Neural progenitor cell (in vitro differentiated cells): ENCODE data around the gene CDRT4. TPM values are rescaled to one million over a fixed set of nuclear protein-coding genes. Genes with fewer than 3 reads are reported as not detected.

Source experiments
- DNase-seq: peaks from one replicate; pipeline ENCODE4 v3.0.0-alpha.2; 2016; ENCODE audit warnings: low spot score
- H2AFZ ChIP-seq: fragments of 200-600 bp; sonication (generic); replicated peaks from 2 replicates; pipeline ENCODE4 v1.6.1; 2016; ENCODE audit warnings: antibody characterized with exemption
- H3F3A ChIP-seq: fragments of 200-600 bp; sonication (generic); 2 replicates; pipeline ENCODE4 v1.6.1; 2016; ENCODE audit warnings: antibody characterized with exemption, low read depth
- H3K27ac ChIP-seq: fragments of 200-600 bp; sonication (generic); 2 replicates; pipeline ENCODE4 v1.5.1; 2016; ENCODE audit warnings: mild to moderate bottlenecking
- H3K27me3 ChIP-seq: fragments of 200-600 bp; sonication (generic); 2 replicates; pipeline ENCODE4 v1.6.1; 2016; ENCODE audit warnings: mild to moderate bottlenecking, moderate library complexity
- H3K36me3 ChIP-seq: fragments of 200-600 bp; sonication (generic); 2 replicates; pipeline ENCODE4 v1.5.1; 2016
- H3K4me1 ChIP-seq: fragments of 200-600 bp; sonication (generic); 2 replicates; pipeline ENCODE4 v1.6.1; 2016; ENCODE audit warnings: mixed run types
- H3K4me2 ChIP-seq: fragments of 200-600 bp; sonication (generic); 2 replicates; pipeline ENCODE4 v1.6.1; 2016
- H3K4me3 ChIP-seq: fragments of 200-600 bp; sonication (generic); 2 replicates; pipeline ENCODE4 v1.5.1; 2016
- H3K79me2 ChIP-seq: fragments of 200-600 bp; sonication (generic); 2 replicates; pipeline ENCODE4 v1.6.1; 2016; ENCODE audit warnings: low read depth
- H3K9ac ChIP-seq: fragments of 200-600 bp; sonication (generic); 2 replicates; pipeline ENCODE4 v1.6.1; 2016
- H3K9me3 ChIP-seq: fragments of 200-600 bp; sonication (generic); 2 replicates; pipeline ENCODE4 v1.5.1; 2016; ENCODE audit warnings: low read depth
- H4K20me1 ChIP-seq: fragments of 200-600 bp; sonication (generic); 2 replicates; pipeline ENCODE4 v1.6.1; 2016; ENCODE audit warnings: low read depth
- H3K27ac Mint-ChIP-seq: 3 replicates; pipeline ENCODE4 v1.8.0; 2021; ENCODE audit warnings: mixed read lengths
- H3K27me3 Mint-ChIP-seq: 2 replicates; pipeline ENCODE4 v1.8.0; 2022; ENCODE audit warnings: low read depth, mild to moderate bottlenecking, inconsistent platforms, moderate library complexity, mixed read lengths; ENCODE audit not compliant: insufficient read depth
- H3K36me3 Mint-ChIP-seq: 3 replicates; pipeline ENCODE4 v1.8.0; 2021; ENCODE audit warnings: mixed read lengths
- H3K4me1 Mint-ChIP-seq: 3 replicates; pipeline ENCODE4 v1.8.0; 2021; ENCODE audit warnings: mixed read lengths
- H3K4me3 Mint-ChIP-seq: 3 replicates; pipeline ENCODE4 v1.8.0; 2021; ENCODE audit warnings: mild to moderate bottlenecking, moderate library complexity, mixed read lengths
- H3K9me3 Mint-ChIP-seq: 3 replicates; pipeline ENCODE4 v1.8.0; 2020; ENCODE audit warnings: mixed read lengths
- CTCF ChIP-seq: fragments of 200-600 bp; sonication (generic); IDR thresholded peaks from 2 replicates; pipeline ENCODE4 v1.5.1; 2017; ENCODE audit warnings: antibody characterized with exemption, mild to moderate bottlenecking
- EZH2 ChIP-seq: fragments of 200-600 bp; sonication (generic); IDR thresholded peaks from 2 replicates; pipeline ENCODE4 v1.6.1; 2017; ENCODE audit warnings: antibody characterized with exemption, mild to moderate bottlenecking, moderate library complexity
- EZH2phosphoT487 ChIP-seq: fragments of 200-600 bp; sonication (generic); IDR thresholded peaks from 2 replicates; pipeline ENCODE4 v1.6.1; 2017; ENCODE audit warnings: antibody characterized with exemption
- total RNA-seq: library from RNA; depleted of rRNA; stranded (reverse); fragments of >200 nt; gene quantifications from 2 replicates; pipeline ENCODE4 v1.2.3, GENCODE V29; 2015; ENCODE audit warnings: low replicate concordance

CDRT4 gene
- total RNA-seq, 1 donor from 2014 or later, result 18.2 TPM

GRCh38 chr17:15456972-15457722 is 10.3 kb downstream of the CDRT4 start:
- H2AFZ ChIP-seq, result no peak overlapping the region
- TF ChIP-seq EZH2phosphoT487 (no peak), EZH2 (no peak), CTCF (no peak)
- no peaks in the 10 kb centered on the region for H3K4me1 ChIP-seq
- no peak overlapping the region for H3K9ac ChIP-seq
- H3K36me3 ChIP-seq, result no peaks in the 10 kb centered on the region
- H3K27me3 ChIP-seq, result no peaks in the 10 kb centered on the region
- no peaks in the 10 kb centered on the region for H3F3A ChIP-seq
- Mint-ChIP-seq H3K4me3 (no peak overlapping the region), H3K9me3 (peaks cover 5% of the 10 kb centered on the region), H3K27me3 (peaks cover 7% of the 10 kb centered on the region), H3K27ac (no peak overlapping the region), H3K36me3 (peaks cover 21% of the 10 kb centered on the region), H3K4me1 (peaks cover 6% of the 10 kb centered on the region)
- no peaks in the 10 kb centered on the region for H4K20me1 ChIP-seq
- H3K9me3 ChIP-seq, result no peaks in the 10 kb centered on the region
- H3K27ac ChIP-seq, result no peak overlapping the region
- DNase-seq, result no peak
- H3K79me2 ChIP-seq, result no peaks in the 10 kb centered on the region
- H3K4me3 ChIP-seq, result no peak overlapping the region
- H3K4me2 ChIP-seq, result no peak overlapping the region

GRCh38 chr17:15456496-15456895 is 10.9 kb downstream of the CDRT4 start:
- Histone ChIP-seq H2AFZ (no peak overlapping the region), H3K79me2 (no peaks in the 10 kb centered on the region), H3K27me3 (no peaks in the 10 kb centered on the region), H3K4me3 (no peak overlapping the region), H3K27ac (no peak overlapping the region), H3K4me1 (no peaks in the 10 kb centered on the region), H3K4me2 (no peak overlapping the region), H3K36me3 (no peaks in the 10 kb centered on the region), H3K9me3 (no peaks in the 10 kb centered on the region), H3F3A (no peaks in the 10 kb centered on the region), H4K20me1 (no peaks in the 10 kb centered on the region), H3K9ac (no peak overlapping the region)
- peaks cover 5% of the 10 kb centered on the region for H3K9me3 Mint-ChIP-seq
- no peak overlapping the region for H3K4me3 Mint-ChIP-seq
- DNase-seq, result no peak
- peaks cover 6% of the 10 kb centered on the region for H3K4me1 Mint-ChIP-seq
- H3K27me3 Mint-ChIP-seq, result peaks cover 7% of the 10 kb centered on the region
- H3K27ac Mint-ChIP-seq, result no peak overlapping the region
- peaks cover 17% of the 10 kb centered on the region for H3K36me3 Mint-ChIP-seq
- TF ChIP-seq EZH2 (no peak), CTCF (no peak), EZH2phosphoT487 (no peak)

GRCh38 chr17:15454346-15454745 is 13.1 kb downstream of the CDRT4 start:
- H3K9me3 Mint-ChIP-seq, result peaks cover 3% of the 10 kb centered on the region
- Histone ChIP-seq H3K27ac (no peak overlapping the region), H3K9me3 (no peaks in the 10 kb centered on the region), H2AFZ (no peak overlapping the region), H3K9ac (no peak overlapping the region), H3K27me3 (no peaks in the 10 kb centered on the region), H4K20me1 (no peaks in the 10 kb centered on the region), H3K4me3 (no peak overlapping the region), H3F3A (no peaks in the 10 kb centered on the region), H3K79me2 (no peaks in the 10 kb centered on the region), H3K4me2 (no peak overlapping the region), H3K36me3 (no peaks in the 10 kb centered on the region), H3K4me1 (no peaks in the 10 kb centered on the region)
- no peak overlapping the region for H3K4me3 Mint-ChIP-seq
- peaks cover 13% of the 10 kb centered on the region for H3K36me3 Mint-ChIP-seq
- H3K4me1 Mint-ChIP-seq, result peaks cover 6% of the 10 kb centered on the region
- no peak overlapping the region for H3K27ac Mint-ChIP-seq
- peaks cover 7% of the 10 kb centered on the region for H3K27me3 Mint-ChIP-seq
- TF ChIP-seq CTCF (no peak), EZH2phosphoT487 (no peak), EZH2 (no peak)
- DNase-seq, result no peak
